Naive thymus-derived CD8-positive, alpha-beta T cell (primary cell): ENCODE results near the gene TMEM143. TPM values are rescaled to one million over a fixed set of nuclear protein-coding genes. Genes with fewer than 3 reads are reported as not detected.
"Not testable (repeated sequence)": the region's sequence is repeated elsewhere in the genome, so short reads cannot be mapped to it uniquely, and the experiment has no call there.

ENCODE experiments used
- ATAC-seq, 2 donors: fragments of 150-1000 bp; cut with Tn5 transposase in 1 of 2; sonication (Bioruptor Pico), chemical (Tn5 transposase) in 1 of 2; 1 replicate in 1 of 2; 2 replicates in 1 of 2; pipeline ENCODE4 v1.10.0; 2021; ENCODE audit warnings: mild to moderate bottlenecking in 2 of 2, moderate library complexity in 2 of 2
- POLR2A ChIA-PET: fragments of 350-600 bp; sonication (Branson Sonifier 250); formaldehyde crosslinking; loops from one replicate; lab custom pipeline; 2021; ENCODE audit warnings: antibody characterized with exemption; lab: Charles Lee
- DNase-seq, 10 donors: peaks; one replicate each; pipeline versions ENCODE4 v3.0.0 to v3.0.0-alpha.2; 2020 to 2022
- H3K27ac Mint-ChIP-seq, 10 donors: one replicate each; pipeline ENCODE4 v1.8.0; 2020 to 2022; ENCODE audit warnings: mild to moderate bottlenecking in 10 of 10, mixed read lengths in 10 of 10, moderate library complexity in 4 of 10, inconsistent platforms in 1 of 10
- H3K27me3 Mint-ChIP-seq, 5 donors: one replicate each; pipeline ENCODE4 v1.8.0; 2021 to 2022; ENCODE audit warnings: mixed read lengths in 5 of 5
- H3K36me3 Mint-ChIP-seq, 3 donors: one replicate each; pipeline ENCODE4 v1.8.0; 2020 to 2022; ENCODE audit warnings: mixed read lengths in 3 of 3, mild to moderate bottlenecking in 2 of 3, inconsistent platforms in 1 of 3
- H3K4me1 Mint-ChIP-seq, 4 donors: one replicate each; pipeline ENCODE4 v1.8.0; 2021 to 2022; ENCODE audit warnings: mixed read lengths in 4 of 4
- H3K4me3 Mint-ChIP-seq, 10 donors: one replicate each; pipeline ENCODE4 v1.8.0; 2020 to 2022; ENCODE audit warnings: mild to moderate bottlenecking in 10 of 10, mixed read lengths in 10 of 10, moderate library complexity in 6 of 10, inconsistent platforms in 1 of 10
- H3K9me3 Mint-ChIP-seq, 9 donors: one replicate each; pipeline ENCODE4 v1.8.0; 2020 to 2022; ENCODE audit warnings: mixed read lengths in 9 of 9, mild to moderate bottlenecking in 3 of 9, inconsistent platforms in 1 of 9, moderate library complexity in 1 of 9
- polyA plus RNA-seq, 3 donors: library from polyadenylated mRNA; unstranded; fragments of 300-500 nt; fragmentation: Illumina TruSeq; gene quantifications; one replicate each; pipeline ENCODE4 v1.2.3, GENCODE V29; 2021
- total RNA-seq, 8 experiments: library from RNA in 2 of 8; stranded (reverse) in 2 of 8; gene quantifications; one replicate each; pipeline ENCODE4 v1.2.3 and lab custom pipeline; 2021 to 2026

TMEM143 gene
- total and polyA plus RNA-seq, 5 experiments from 2014 or later: 3.9 to 29.4 (median 10.7) TPM

- POLR2A ChIA-PET: interaction anchor here (10.7 kb wide), 1 partner anchor 16 kb away, joined by 484 read pairs; no protein-coding TSS in a partner anchor
- not testable (repeated sequence) for DNase-seq, ATAC-seq, H3K4me3 Mint-ChIP-seq, H3K36me3 Mint-ChIP-seq, H3K9me3 Mint-ChIP-seq, H3K27ac Mint-ChIP-seq, H3K27me3 Mint-ChIP-seq
- H3K4me1 Mint-ChIP-seq: peaks cover 15 to 26% (median 25%) of the 10 kb centered on the region in 4 donors
Measured at GRCh38 chr19:48317708-48317960, 46.1 kb downstream of the TMEM143 start.

DNA sequence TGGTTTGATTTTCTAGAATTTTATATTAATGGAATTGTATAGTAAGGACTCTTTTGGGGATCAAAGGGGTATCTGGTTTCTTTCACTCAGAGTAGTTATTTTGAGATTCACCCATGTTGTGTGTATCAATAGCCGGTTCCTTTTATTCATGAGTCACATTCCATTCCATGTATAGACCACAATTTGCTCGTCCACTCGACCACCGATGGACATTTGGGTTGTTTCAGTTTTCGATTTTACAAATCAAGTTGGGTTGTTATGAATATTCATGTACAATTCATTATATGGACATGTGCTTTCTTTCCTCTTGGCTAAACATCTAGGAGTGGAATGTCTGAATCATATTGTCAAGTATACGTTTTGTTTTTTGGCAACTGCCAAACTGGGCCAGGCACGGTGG, 48.0 kb downstream of the TMEM143 start:
- POLR2A ChIA-PET: interaction anchor here (2.8 to 10.7 kb wide), 2 partner anchors 18 kb away, joined by 10 to 484 read pairs; no protein-coding TSS in a partner anchor
- Mint-ChIP-seq H3K27ac (peak overlapping the region in 3 of 10 donors; percentile 21 to 30 (median 23)), H3K9me3 (no peaks in the 10 kb centered on the region), H3K27me3 (no peaks in the 10 kb centered on the region), H3K4me3 (no peak overlapping the region), H3K4me1 (peaks cover 5 to 13% (median 11%) of the 10 kb centered on the region in 4 donors), H3K36me3 (no peaks in the 10 kb centered on the region)
- DNase-seq (no peak), ATAC-seq (no peak)

- ATAC-seq: no peak
- no peak overlapping the region for H3K27ac Mint-ChIP-seq
Measured at GRCh38 chr19:48311384-48311783, 52.4 kb downstream of the TMEM143 start.

DNA sequence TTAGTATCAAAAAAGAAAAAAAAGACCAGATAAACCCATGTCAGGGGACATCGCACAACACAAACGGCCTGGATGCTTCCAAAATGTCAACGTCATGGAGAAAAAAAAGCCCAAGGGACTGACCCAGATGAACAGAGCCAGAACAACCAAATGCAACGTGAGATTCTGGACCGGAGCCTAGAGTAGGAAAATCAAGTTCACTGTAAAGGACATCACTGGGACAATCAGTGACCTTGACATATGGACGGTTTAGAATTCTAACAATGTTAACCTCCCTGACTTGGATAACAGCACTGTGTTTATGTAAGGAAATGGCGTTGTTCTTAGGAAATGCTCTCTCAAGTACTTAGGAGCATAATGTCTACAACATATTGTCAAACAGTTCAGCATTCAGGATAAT, 53.5 kb downstream of the TMEM143 start:
- Mint-ChIP-seq H3K36me3 (no peaks in the 10 kb centered on the region), H3K27ac (no peak overlapping the region), H3K9me3 (no peaks in the 10 kb centered on the region), H3K27me3 (no peaks in the 10 kb centered on the region), H3K4me1 (peaks cover 0 to 2% (median under 1%) of the 10 kb centered on the region in 4 donors), H3K4me3 (no peak overlapping the region)
- ATAC-seq (no peak), DNase-seq (no peak)
- POLR2A ChIA-PET: no interaction called here

More at GRCh38 chr19:48311384-48311783, 52.4 kb downstream of the TMEM143 start:
- no peak for DNase-seq
- Mint-ChIP-seq H3K4me1 (peaks cover 0 to 2% (median under 1%) of the 10 kb centered on the region in 4 donors), H3K36me3 (no peaks in the 10 kb centered on the region), H3K9me3 (no peaks in the 10 kb centered on the region), H3K4me3 (no peak overlapping the region), H3K27me3 (no peaks in the 10 kb centered on the region)
- POLR2A ChIA-PET: no interaction called here

DNA sequence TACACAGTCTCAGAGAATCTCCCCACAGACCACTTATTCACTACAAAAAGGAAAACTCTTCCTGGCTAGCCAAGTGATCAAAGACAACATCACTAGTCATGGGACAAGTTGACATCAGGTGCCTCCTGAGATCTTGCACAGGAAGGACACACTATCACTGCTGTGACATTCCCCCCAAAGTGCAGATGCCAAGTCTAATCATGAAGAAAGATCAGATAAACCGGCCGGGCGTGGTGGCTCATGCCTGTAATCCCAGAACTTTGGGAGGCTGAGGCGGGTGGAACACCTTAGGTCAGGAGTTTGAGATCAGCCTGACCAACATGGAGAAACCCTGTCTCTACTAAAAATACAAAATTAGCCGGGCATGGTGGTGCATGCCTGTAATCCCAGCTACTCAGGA, 54.0 kb downstream of the TMEM143 start:
- H3K4me1 Mint-ChIP-seq, H3K36me3 Mint-ChIP-seq, POLR2A ChIA-PET, DNase-seq, H3K27me3 Mint-ChIP-seq, H3K4me3 Mint-ChIP-seq, H3K9me3 Mint-ChIP-seq, ATAC-seq: not testable (repeated sequence)
- peak overlapping the region in 1 of 10 donors; percentile 2 for H3K27ac Mint-ChIP-seq

- H3K4me3 Mint-ChIP-seq: no peak overlapping the region
- H3K4me1 Mint-ChIP-seq: peaks cover 0 to 2% (median under 1%) of the 10 kb centered on the region in 4 donors
- H3K27ac Mint-ChIP-seq: no peak overlapping the region
- POLR2A ChIA-PET: interaction anchor here (0.6 kb wide), 1 partner anchor 54 kb away, joined by 3 read pairs; no protein-coding TSS in a partner anchor
- DNase-seq (no peak), ATAC-seq (no peak)
- no peaks in the 10 kb centered on the region for H3K27me3 Mint-ChIP-seq
- no peaks in the 10 kb centered on the region for H3K9me3 Mint-ChIP-seq
- H3K36me3 Mint-ChIP-seq: no peaks in the 10 kb centered on the region
Measured at GRCh38 chr19:48308631-48309586, 54.8 kb downstream of the TMEM143 start.

GRCh38 chr19:48303866-48304265, 59.9 kb downstream of the TMEM143 start:
- Mint-ChIP-seq H3K36me3 (no peaks in the 10 kb centered on the region), H3K27me3 (no peaks in the 10 kb centered on the region), H3K4me3 (no peak overlapping the region), H3K9me3 (no peaks in the 10 kb centered on the region), H3K27ac (no peak overlapping the region), H3K4me1 (peaks cover 0 to 1% (median 0%) of the 10 kb centered on the region in 4 donors)
- ATAC-seq: no peak
- DNase-seq: no peak
- POLR2A ChIA-PET: interaction anchor here (0.6 kb wide), 1 partner anchor 77 kb away, joined by 3 read pairs; no protein-coding TSS in a partner anchor

DNA sequence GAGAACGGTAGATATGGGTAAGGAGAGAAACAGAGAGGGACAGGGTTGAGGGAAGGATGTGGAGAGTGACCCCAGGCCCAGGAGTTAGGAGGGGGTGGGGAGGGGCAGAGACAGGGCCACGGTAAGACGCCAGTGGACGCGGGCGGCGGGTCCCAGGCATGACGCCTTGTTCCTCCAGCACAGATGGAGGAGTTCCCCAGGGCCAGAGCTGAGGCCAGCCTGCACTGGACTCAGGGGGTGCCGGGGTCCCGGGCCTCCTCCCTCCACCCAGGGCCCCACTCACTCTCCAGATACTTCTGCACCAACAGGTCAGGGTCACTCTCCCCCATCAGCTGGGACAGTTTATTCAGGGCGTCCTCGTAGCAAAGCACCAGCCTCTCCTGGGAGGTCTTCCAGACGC, 60.4 kb downstream of the TMEM143 start:
- POLR2A ChIA-PET: no interaction called here
- Mint-ChIP-seq H3K4me3 (no peak overlapping the region), H3K27me3 (no peaks in the 10 kb centered on the region), H3K36me3 (no peaks in the 10 kb centered on the region), H3K9me3 (no peaks in the 10 kb centered on the region), H3K27ac (no peak overlapping the region), H3K4me1 (peaks cover 0 to 1% (median 0%) of the 10 kb centered on the region in 4 donors)
- ATAC-seq (no peak), DNase-seq (no peak)

GRCh38 chr19:48302600-48302959, 61.2 kb downstream of the TMEM143 start:
- no peak for DNase-seq
- Mint-ChIP-seq H3K27me3 (no peaks in the 10 kb centered on the region), H3K36me3 (no peaks in the 10 kb centered on the region), H3K4me1 (peaks cover 0 to 1% (median 0%) of the 10 kb centered on the region in 4 donors), H3K4me3 (no peak overlapping the region), H3K27ac (no peak overlapping the region), H3K9me3 (no peaks in the 10 kb centered on the region)
- POLR2A ChIA-PET: no interaction called here
- no peak for ATAC-seq

DNA sequence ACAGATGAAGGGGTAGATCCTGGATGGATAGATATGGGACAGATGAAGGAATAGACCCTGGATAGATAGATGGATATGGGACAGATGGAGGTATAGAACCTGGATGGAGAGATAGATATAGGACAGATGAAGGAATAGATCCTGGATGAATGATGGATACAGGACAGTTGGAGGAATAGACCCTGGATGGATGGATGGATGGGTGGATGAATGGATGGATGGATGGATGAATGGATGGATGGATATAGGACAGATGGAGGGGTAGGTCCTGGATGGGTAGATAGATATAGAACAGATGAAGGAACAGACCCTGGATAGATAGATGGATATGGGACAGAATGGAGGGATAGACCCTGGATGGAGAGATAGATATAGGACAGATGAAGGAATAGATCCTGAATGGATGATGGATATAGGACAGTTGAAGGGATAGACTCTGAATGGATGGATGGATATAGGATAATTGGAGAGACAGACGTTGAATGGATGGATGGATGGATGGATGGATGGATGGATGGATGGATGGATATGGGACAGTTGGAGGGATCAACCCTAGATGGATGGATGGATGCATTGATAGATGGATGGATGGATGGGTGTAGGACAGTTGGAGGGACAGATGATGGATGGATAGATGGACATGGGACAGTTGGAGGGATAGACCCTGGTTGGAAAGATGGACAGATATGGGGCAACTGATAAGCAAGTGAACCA, 61.7 kb downstream of the TMEM143 start:
- H3K4me3 Mint-ChIP-seq: no peak overlapping the region

DNA sequence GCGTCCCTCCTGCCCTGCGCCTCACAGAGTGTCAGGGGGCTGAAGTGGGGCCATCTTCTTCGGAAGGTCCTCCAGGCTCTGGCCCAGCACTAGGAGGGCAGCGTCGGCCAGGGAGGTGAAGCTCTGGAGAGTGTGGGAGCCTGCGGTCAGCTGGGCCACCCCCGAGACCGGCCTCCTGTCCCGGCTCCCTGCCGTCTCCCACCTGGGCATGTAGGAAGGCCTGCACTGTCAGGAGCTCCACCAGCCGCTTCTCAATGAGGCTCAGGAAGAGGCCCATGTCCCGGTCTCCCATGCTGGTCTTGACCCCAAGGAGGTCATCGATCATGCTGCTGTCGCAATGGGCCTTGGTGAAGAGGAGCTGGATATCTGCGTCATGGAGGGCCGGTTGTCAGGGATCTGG, 65.8 kb downstream of the TMEM143 start:
- H3K36me3 Mint-ChIP-seq: no peaks in the 10 kb centered on the region
- POLR2A ChIA-PET: interaction anchor here (0.5 kb wide), 1 partner anchor 75 kb away, joined by 3 read pairs; no protein-coding TSS in a partner anchor
- ATAC-seq (no peak), DNase-seq (no peak)
- H3K4me1 Mint-ChIP-seq: peaks cover 0 to 1% (median 0%) of the 10 kb centered on the region in 4 donors
- H3K27me3 Mint-ChIP-seq: peaks cover 0 to 15% (median 0%) of the 10 kb centered on the region in 5 donors
- no peak overlapping the region for H3K4me3 Mint-ChIP-seq
- H3K9me3 Mint-ChIP-seq: no peaks in the 10 kb centered on the region
- no peak overlapping the region for H3K27ac Mint-ChIP-seq

More for the DNA sequence above, 61.7 kb downstream of the TMEM143 start:
- H3K36me3 Mint-ChIP-seq: no peaks in the 10 kb centered on the region
- ATAC-seq: no peak
- no peaks in the 10 kb centered on the region for H3K9me3 Mint-ChIP-seq
- H3K4me1 Mint-ChIP-seq: peaks cover 0 to 1% (median 0%) of the 10 kb centered on the region in 4 donors
- H3K27ac Mint-ChIP-seq: no peak overlapping the region
- no peaks in the 10 kb centered on the region for H3K27me3 Mint-ChIP-seq
- POLR2A ChIA-PET: no interaction called here
- no peak for DNase-seq

DNA sequence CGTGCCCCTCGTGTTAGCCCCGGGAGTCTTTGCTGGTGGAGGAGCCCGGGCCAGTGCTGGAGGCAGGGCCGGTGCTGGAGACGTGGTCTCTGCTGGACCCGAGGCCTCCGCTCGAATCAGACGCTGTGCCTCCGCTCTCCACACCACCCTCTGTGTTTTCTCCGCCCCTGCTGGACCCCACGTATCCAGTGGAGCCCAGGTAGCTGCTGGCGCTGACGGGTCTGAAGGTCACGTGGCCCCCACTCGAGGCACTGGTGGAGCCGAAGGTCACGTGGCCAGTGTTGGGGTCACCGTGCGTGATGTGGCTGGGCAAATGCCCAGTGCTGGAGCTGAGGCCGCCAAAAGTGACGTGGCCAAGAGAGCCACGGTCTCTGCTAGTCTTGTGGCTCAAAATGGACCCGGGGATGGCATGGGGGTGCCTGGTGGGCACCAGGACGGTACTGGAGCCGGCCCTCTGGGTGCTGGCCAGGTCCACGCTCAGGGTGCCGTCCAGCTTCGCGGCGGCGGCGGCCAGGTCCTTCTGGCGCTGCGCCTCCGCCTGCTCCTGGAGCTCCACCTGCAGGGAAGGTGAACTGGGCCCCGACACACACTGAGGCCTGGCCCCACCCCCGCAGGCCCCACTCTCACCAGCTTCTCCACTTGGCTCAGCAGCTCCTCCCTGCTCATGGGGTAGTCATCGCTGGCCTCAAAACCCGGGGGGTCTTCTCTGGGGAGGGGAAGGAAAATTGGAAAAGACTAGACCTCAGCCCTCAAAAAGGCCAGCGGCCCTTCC, 66.6 kb downstream of the TMEM143 start:
- Mint-ChIP-seq H3K27me3 (peaks cover 0 to 15% (median 0%) of the 10 kb centered on the region in 5 donors), H3K27ac (no peak overlapping the region), H3K36me3 (no peaks in the 10 kb centered on the region), H3K4me1 (peaks cover 0 to 1% (median 0%) of the 10 kb centered on the region in 4 donors), H3K9me3 (no peaks in the 10 kb centered on the region), H3K4me3 (no peak overlapping the region)
- POLR2A ChIA-PET: interaction anchor here (0.5 kb wide), 1 partner anchor 74 kb away, joined by 3 read pairs; no protein-coding TSS in a partner anchor
- ATAC-seq (no peak), DNase-seq (no peak)
